GM12865 (cell line): ENCODE results near the gene TARBP1.
A peak's percentile ranks its signal among the peaks of the same experiment; 100 is the strongest.

ENCODE experiments used
- DNase-seq: peaks from one replicate; pipeline ENCODE4 v3.0.0; 2010; ENCODE audit warnings: low read depth
- H3K4me3 ChIP-seq: 2 replicates; pipeline ENCODE4 v1.5.1; 2011; ENCODE audit warnings: mild to moderate bottlenecking, low read depth, low read length, control low read depth
- CTCF ChIP-seq: IDR thresholded peaks from 2 replicates; pipeline ENCODE4 v1.5.1; 2011; ENCODE audit warnings: low read length, control low read depth, low read depth, inconsistent platforms; ENCODE audit not compliant: insufficient read depth; ENCODE audit errors: missing control alignments

Gene TARBP1

GRCh38 chr1:234498448-234499118 is 19.6 kb upstream of the TARBP1 start:
- no peak for TF ChIP-seq CTCF
- no peak for DNase-seq
- H3K4me3 ChIP-seq, result no peak overlapping the region

- TF ChIP-seq CTCF, result no peak
- no peak overlapping the region for H3K4me3 ChIP-seq
Observed at GRCh38 chr1:234497589-234497988, 18.6 kb upstream of the TARBP1 start.

DNA sequence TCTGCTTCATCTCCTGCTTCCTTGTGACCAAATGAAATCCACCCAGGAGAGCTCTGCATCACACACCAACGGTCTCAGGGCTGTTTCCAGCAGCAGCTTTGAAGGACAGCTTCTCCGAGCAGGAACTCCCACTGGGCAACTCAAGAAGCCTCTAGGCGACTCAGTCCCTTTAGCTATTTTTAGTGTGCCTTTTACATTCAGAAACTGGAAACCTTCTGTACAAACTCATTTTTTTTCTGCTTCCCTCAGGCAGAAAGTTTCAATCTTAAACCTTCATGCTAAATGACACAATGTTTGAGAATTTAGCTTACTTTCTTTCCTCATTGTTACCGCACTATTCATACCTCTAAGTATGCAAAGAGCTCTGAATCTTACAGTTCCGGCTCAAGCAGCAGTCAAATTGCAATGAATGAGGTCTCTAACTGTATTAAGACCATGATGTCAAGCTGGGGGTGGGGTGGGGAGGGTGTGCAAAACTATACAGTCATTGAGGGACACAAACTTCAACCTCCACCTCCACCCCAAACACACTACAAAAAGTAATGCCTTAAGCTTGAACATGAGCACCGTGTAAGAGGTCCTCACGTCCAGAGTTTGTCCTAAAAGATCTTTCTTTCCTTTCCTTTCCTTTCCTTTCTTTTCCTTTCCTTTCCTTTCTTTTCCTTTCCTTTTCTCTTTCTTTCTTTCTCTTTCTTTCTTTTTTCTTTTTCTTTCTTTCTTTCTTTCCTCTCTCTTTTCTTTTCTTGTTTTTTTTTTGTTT is 16.4 kb upstream of the TARBP1 start:
- DNase-seq, result peak; percentile 90
- TF ChIP-seq CTCF, result no peak

More at GRCh38 chr1:234497589-234497988, 18.6 kb upstream of the TARBP1 start:
- DNase-seq, result no peak

DNA sequence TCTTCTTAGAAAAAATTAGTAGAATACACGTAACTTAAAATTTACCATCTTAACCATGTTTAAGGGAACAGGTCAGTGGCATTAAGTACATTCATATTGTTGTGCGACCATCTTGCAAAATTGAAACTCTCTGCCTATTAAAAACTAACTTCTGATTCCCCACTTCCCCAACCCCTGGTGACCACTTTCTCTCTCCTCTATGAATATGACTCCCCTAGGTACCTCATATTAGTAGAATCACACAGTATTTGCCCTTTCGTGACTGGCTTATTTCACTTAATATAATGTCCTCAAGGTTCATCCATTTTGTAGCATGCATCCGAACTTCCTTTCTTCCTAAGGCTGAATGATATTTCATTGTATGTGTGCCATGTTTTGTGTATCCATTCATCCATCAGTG is 15.1 kb upstream of the TARBP1 start:
- no peak overlapping the region for H3K4me3 ChIP-seq
- peak; percentile 64 for DNase-seq
- no peak for TF ChIP-seq CTCF

More for the DNA sequence above, 16.4 kb upstream of the TARBP1 start:
- no peak overlapping the region for H3K4me3 ChIP-seq

DNA sequence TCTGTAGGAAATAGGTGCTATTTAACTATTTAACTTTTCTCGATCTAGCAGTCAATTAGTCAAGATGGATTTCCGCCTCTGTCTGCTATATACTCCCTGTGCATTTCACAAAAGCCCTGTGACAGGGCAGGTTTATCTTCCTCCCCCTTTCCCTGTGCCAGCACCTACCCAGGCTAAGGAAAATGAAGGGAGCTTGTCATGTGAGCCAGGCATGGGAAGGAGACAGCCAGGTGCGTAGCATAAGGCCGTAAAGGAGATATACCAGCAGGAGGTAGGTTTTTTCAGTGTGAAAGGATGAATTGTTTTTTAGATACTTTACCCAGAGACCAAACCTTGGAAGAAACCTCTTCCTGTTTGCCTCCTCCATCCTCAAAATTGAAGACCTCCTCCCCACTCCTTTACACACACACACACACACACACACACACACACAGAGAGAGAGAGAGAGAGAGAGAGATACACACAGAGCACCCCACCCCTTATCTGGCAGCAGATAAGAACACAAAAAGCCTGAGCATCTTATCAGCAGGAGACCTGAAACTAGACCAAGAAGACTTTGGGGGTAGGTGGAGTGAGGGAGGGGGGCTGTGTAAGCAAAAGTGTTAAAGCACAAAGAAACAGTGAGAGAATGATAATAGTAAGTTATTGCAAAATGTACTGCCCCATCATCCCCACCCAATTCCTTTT is 12.0 kb upstream of the TARBP1 start:
- TF ChIP-seq CTCF, result no peak
- DNase-seq, result no peak
- H3K4me3 ChIP-seq, result no peak overlapping the region

DNA sequence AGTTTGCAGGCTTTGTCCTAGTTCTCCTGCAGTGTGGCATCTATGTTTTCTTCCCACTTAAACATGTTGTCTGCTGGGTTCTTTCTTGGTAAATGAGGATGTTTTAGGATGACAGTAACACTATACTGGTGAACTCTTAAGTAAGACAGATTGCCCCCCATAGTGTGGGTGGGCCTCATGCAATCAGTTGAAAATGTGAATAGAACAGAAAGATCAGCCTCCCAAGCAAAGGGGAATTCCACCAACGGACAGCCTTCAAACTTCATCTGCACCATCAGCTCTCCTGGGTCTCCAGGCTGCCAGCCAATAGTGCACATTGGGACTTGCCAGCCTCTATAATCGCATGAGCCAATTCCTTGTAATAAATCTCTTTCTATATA is 10.7 kb upstream of the TARBP1 start:
- TF ChIP-seq CTCF, result no peak
- DNase-seq, result no peak
- no peak overlapping the region for H3K4me3 ChIP-seq
